ENCODE data around the gene ALG8. TPM values are rescaled to one million over a fixed set of nuclear protein-coding genes. Genes with fewer than 3 reads are reported as not detected.

Gene ALG8
- total and polyA plus RNA-seq, 8 donors = 32.2 to 58.7 (median 49.8) TPM

DNA sequence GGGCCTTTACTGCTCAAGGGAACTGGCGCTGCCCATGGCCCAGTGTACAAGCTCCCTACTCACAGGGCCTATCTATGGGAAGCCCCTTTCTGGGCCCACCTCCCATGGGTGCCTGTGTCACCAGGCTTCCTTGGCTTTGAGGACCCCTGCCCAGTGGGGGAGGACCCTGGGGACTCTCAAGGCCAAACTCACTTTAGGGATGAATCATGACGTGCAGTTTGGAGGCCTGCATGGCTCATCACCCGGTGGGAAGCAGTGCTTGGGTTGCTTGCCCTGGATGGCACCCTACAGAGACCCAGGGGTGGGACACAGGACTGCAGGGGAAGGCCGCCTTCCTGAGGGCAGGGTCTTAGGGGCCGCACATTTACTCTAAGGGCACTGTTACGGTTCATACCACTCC is 32.5 kb upstream of the ALG8 start:
- TF ChIP-seq, protein P1, sequence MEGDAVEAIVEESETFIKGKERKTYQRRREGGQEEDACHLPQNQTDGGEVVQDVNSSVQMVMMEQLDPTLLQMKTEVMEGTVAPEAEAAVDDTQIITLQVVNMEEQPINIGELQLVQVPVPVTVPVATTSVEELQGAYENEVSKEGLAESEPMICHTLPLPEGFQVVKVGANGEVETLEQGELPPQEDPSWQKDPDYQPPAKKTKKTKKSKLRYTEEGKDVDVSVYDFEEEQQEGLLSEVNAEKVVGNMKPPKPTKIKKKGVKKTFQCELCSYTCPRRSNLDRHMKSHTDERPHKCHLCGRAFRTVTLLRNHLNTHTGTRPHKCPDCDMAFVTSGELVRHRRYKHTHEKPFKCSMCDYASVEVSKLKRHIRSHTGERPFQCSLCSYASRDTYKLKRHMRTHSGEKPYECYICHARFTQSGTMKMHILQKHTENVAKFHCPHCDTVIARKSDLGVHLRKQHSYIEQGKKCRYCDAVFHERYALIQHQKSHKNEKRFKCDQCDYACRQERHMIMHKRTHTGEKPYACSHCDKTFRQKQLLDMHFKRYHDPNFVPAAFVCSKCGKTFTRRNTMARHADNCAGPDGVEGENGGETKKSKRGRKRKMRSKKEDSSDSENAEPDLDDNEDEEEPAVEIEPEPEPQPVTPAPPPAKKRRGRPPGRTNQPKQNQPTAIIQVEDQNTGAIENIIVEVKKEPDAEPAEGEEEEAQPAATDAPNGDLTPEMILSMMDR (IDR thresholded peaks at IDR 0.05) = no peak
- H3K4me3 ChIP-seq = no peak overlapping the region
- H3K27me3 ChIP-seq = no peaks in the 10 kb centered on the region
- intact Hi-C loops (cut with DNase I) = no loop called here
- H3K36me3 ChIP-seq = peaks cover 0 to 35% of the 10 kb centered on the region in 2 donors
- H3K9me3 ChIP-seq = no peaks in the 10 kb centered on the region
- no peak for DNase-seq
- no peak overlapping the region for H3K27ac ChIP-seq
- peaks cover 0 to 11% of the 10 kb centered on the region in 2 donors for H3K4me1 ChIP-seq
- ATAC-seq = no peak

DNA sequence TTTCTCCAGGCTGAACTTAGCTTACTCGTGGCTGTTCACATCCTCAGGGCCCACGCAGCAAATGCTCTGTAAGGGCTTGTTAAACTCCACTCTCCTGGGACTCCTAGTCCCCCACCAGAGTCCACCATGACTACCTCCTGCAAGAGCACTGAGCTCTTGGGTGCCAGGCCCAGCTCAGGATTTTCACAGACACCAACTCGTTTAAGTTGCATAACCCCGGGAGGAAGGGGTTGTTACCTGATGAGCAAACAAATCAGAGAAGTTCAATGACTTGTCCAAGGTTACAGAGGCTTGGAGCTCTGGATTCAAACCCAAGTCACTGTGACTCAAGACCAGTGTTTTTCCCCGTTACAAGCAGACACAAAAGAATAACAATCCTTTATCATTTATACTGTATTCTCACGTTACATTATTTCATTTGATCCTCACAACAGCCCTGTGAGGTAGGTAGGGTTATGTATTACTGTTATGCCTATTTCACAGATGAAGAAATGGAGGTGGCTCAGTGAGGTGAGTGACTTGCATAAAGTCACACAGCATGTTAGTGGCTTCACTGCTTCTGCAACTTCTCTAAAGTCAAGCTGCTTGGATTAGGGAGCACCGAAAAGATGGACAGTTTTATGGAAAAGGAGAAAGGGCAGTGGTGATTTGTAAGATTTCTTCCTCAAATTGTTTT is 31.6 kb upstream of the ALG8 start:
- Histone ChIP-seq H3K4me1 (peaks cover 0 to 11% of the 10 kb centered on the region in 2 donors), H3K36me3 (peaks cover 0 to 31% of the 10 kb centered on the region in 2 donors), H3K27me3 (no peaks in the 10 kb centered on the region), H3K9me3 (no peaks in the 10 kb centered on the region), H3K4me3 (no peak overlapping the region), H3K27ac (no peak overlapping the region)
- DNase-seq = no peak
- intact Hi-C loops (cut with DNase I) = no loop called here
- TF ChIP-seq, protein P1 (IDR thresholded peaks at IDR 0.05) = no peak
- ATAC-seq = no peak

DNA sequence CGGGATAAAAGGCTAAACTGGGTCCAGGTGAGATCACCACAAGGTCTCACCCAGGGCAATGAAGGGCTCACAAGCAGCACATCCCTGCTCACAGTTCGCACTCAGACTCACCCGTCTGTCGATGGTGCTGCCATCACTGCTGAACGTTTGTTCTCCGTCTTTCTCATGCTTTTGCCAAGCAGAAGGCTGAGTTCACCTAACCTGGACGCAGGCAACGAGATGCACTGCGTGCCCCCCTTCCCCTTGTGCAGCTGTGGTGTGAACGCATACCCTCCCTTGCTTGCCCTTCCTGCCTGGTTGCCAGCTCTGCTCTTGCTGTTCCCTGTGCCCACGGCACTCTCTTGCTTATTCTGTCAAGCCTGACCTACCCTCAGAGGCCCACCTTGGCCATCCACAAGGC is 31.0 kb upstream of the ALG8 start:
- Histone ChIP-seq H3K36me3 (peaks cover 0 to 31% of the 10 kb centered on the region in 2 donors), H3K27ac (no peak overlapping the region)
- ATAC-seq = no peak

DNA sequence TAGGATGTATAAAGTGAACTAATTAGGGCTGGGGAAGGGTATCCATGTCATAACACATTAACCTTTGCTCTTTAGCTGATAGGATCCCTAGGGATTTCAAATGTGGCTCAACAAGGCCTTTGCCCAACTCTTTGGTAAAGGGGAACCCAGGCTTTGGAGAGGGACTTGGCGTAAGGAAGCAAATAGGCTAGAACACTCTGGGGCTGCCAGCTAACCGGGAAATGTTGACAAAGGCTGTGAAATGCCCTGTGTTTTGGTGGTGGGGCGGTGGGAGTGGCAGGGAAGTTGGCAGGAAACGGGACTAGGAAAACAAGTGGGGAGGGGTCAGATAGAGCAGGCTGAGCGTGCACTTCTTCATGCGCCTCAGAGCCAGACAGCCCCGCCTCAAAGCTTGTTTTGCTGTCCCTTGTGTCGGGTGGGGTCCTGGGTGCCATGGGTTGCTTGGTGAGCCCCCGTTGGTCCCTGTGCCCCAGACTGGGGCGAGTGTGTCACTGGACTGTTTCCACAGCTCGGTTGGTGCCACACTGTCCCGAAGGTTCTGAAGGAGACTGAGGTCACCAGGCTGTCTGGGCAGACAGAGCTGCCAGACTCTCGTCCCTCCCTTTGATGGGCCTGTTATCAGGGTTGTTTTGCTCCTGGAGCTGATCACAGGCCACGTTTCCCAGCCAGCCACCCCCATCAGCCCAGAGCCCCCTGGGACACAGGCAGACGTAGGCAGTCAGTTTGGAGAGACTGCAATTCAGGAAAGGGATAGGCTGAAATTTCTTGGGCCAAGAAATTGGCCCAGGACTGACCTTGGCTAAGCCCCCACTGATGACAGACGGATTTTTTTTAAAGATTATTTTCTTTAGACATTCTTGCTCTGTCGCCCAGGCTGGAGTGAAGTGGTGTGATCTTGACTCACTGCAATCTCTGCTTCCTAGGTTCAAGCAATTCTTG is 29.4 kb upstream of the ALG8 start:
- Histone ChIP-seq H3K4me1 (peaks cover 0 to 11% of the 10 kb centered on the region in 2 donors), H3K9me3 (no peaks in the 10 kb centered on the region), H3K27ac (peak overlapping the region; percentile 70 to 72), H3K4me3 (no peak overlapping the region), H3K36me3 (peaks cover 0 to 23% of the 10 kb centered on the region in 2 donors), H3K27me3 (no peaks in the 10 kb centered on the region)
- intact Hi-C loops (cut with DNase I) = no loop called here
- TF ChIP-seq, protein P1 (IDR thresholded peaks at IDR 0.05) = no peak
- peak; percentile 65 for ATAC-seq
- peak in 2 of 4 donors; percentile 38 to 71 for DNase-seq

More for the DNA sequence above, 31.0 kb upstream of the ALG8 start:
- no peak for DNase-seq
- H3K27me3 ChIP-seq = no peaks in the 10 kb centered on the region
- no peaks in the 10 kb centered on the region for H3K9me3 ChIP-seq
- no peak overlapping the region for H3K4me3 ChIP-seq
- TF ChIP-seq, protein P1 (IDR thresholded peaks at IDR 0.05) = no peak
- peaks cover 0 to 11% of the 10 kb centered on the region in 2 donors for H3K4me1 ChIP-seq
- intact Hi-C loops (cut with DNase I) = no loop called here
